Caco-2 (cell line): ENCODE data around the gene NFIA. TPM values are rescaled to one million over a fixed set of nuclear protein-coding genes. Genes with fewer than 3 reads are reported as not detected.

Source experiments
- BruUV-seq: library from RNA; stranded (reverse); fragments of 400-500 nt; replicated peaks from 2 replicates; lab custom pipeline; 2021; lab: Mats Ljungman, UMichigan
- CTCF ChIA-PET: fragments of 300-600 bp; sonication (Branson Sonifier 250); formaldehyde crosslinking; loops from one replicate; lab custom pipeline; 2022; ENCODE audit warnings: antibody characterized with exemption; lab: Charles Lee
- POLR2A ChIA-PET: fragments of 300-600 bp; sonication (Branson Sonifier 250); formaldehyde crosslinking; loops from one replicate; lab custom pipeline; 2022; ENCODE audit warnings: antibody characterized with exemption; lab: Charles Lee
- DNase-seq, 2 experiments: peaks; one replicate each; pipeline versions ENCODE4 v3.0.0 to v3.0.0-alpha.2; 2020 to 2022
- H3K27me3 ChIP-seq: replicated peaks from 2 replicates; pipeline ENCODE4 v1.6.0; 2011; ENCODE audit warnings: low read length; ENCODE audit not compliant: control insufficient read depth, insufficient read depth
- H3K36me3 ChIP-seq: 2 replicates; pipeline ENCODE4 v1.5.1; 2011; ENCODE audit warnings: low read length; ENCODE audit not compliant: control insufficient read depth, insufficient read depth
- H3K4me1 ChIP-seq: fragments of 250-450 bp; sonication (Bioruptor Pico); 2 replicates; pipeline ENCODE4 v1.5.1; 2020; ENCODE audit warnings: mild to moderate bottlenecking
- H3K4me3 ChIP-seq: 2 replicates; pipeline ENCODE4 v1.5.1; 2011; ENCODE audit warnings: low read depth, mild to moderate bottlenecking, control low read depth, low read length
- H3K9me3 ChIP-seq: fragments of 250-450 bp; sonication (Bioruptor Pico); 2 replicates; pipeline ENCODE4 v1.5.1; 2020; ENCODE audit warnings: mild to moderate bottlenecking, moderate library complexity
- H3K27ac Mint-ChIP-seq: one replicate; pipeline ENCODE4 v1.8.0; 2022; ENCODE audit warnings: mixed read lengths; ENCODE audit not compliant: unreplicated experiment
- H3K27me3 Mint-ChIP-seq: one replicate; pipeline ENCODE4 v1.8.0; 2022; ENCODE audit warnings: mixed read lengths; ENCODE audit not compliant: insufficient read depth, unreplicated experiment
- H3K36me3 Mint-ChIP-seq: one replicate; pipeline ENCODE4 v1.8.0; 2022; ENCODE audit warnings: mild to moderate bottlenecking, mixed read lengths; ENCODE audit not compliant: insufficient read depth, unreplicated experiment
- H3K4me1 Mint-ChIP-seq: one replicate; pipeline ENCODE4 v1.8.0; 2022; ENCODE audit warnings: low read depth, mixed read lengths; ENCODE audit not compliant: unreplicated experiment
- H3K4me3 Mint-ChIP-seq: one replicate; pipeline ENCODE4 v1.8.0; 2022; ENCODE audit warnings: mild to moderate bottlenecking, moderate library complexity, mixed read lengths; ENCODE audit not compliant: unreplicated experiment
- H3K9me3 Mint-ChIP-seq: one replicate; pipeline ENCODE4 v1.8.0; 2022; ENCODE audit warnings: mixed read lengths; ENCODE audit not compliant: unreplicated experiment
- intact Hi-C: fragments of 100-400 bp; cut with micrococcal nuclease; formaldehyde crosslinking; loops from one replicate; pipeline ENCODE4 v1.10.0; 2022; ENCODE audit not compliant: unreplicated experiment
- total RNA-seq: library from RNA; stranded (reverse); gene quantifications from 2 replicates; pipeline ENCODE4 v1.2.3, GENCODE V29; 2022
- TF ChIP-seq, protein P1 (sequence below), 2 experiments: fragments of 200-600 bp in 1 of 2; IDR thresholded peaks; 1 replicate in 1 of 2; 2 replicates in 1 of 2; pipeline versions ENCODE4 v1.5.1 to v1.8.0; 2011 to 2022; ENCODE audit warnings: antibody characterized with exemption in 1 of 2, control low read depth in 1 of 2, inconsistent platforms in 1 of 2, low read depth in 1 of 2, low read length in 1 of 2, mild to moderate bottlenecking in 1 of 2, moderate library complexity in 1 of 2; ENCODE audit not compliant: insufficient read depth in 1 of 2, severe bottlenecking in 1 of 2, unreplicated experiment in 1 of 2

Gene NFIA
- total RNA-seq, 1 experiment from 2014 or later: 1.4 TPM

DNA sequence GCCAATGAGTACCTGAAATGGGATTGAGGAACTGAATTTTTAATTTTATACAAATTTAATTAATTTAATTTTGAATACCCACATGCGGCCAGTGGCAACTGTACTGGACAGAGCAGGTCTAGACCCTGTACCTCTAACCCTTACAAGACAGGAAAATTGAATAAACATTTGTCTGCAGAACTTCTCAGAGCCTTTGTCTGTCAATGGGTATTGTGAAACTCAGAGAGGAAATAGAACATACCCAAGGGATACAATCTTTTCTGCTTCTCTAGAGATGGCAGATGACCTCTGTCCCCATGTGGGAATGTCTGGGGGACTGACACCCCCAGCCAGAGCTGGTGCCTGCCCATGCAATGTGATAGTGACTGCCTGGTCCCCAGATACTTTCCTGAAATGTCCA, 421.9 kb downstream of the NFIA start:
- Mint-ChIP-seq H3K4me3 (no peak overlapping the region), H3K4me1 (no peaks in the 10 kb centered on the region), H3K9me3 (no peaks in the 10 kb centered on the region), H3K27ac (no peak overlapping the region), H3K36me3 (no peaks in the 10 kb centered on the region), H3K27me3 (no peaks in the 10 kb centered on the region)
- H3K27me3 ChIP-seq: no peaks in the 10 kb centered on the region
- no peaks in the 10 kb centered on the region for H3K36me3 ChIP-seq
- no peak overlapping the region for H3K4me3 ChIP-seq
- TF ChIP-seq, protein P1, sequence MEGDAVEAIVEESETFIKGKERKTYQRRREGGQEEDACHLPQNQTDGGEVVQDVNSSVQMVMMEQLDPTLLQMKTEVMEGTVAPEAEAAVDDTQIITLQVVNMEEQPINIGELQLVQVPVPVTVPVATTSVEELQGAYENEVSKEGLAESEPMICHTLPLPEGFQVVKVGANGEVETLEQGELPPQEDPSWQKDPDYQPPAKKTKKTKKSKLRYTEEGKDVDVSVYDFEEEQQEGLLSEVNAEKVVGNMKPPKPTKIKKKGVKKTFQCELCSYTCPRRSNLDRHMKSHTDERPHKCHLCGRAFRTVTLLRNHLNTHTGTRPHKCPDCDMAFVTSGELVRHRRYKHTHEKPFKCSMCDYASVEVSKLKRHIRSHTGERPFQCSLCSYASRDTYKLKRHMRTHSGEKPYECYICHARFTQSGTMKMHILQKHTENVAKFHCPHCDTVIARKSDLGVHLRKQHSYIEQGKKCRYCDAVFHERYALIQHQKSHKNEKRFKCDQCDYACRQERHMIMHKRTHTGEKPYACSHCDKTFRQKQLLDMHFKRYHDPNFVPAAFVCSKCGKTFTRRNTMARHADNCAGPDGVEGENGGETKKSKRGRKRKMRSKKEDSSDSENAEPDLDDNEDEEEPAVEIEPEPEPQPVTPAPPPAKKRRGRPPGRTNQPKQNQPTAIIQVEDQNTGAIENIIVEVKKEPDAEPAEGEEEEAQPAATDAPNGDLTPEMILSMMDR (IDR thresholded peaks at IDR 0.05; ENCODE audit: insufficient read depth in 1 of 2, low read depth in 1 of 2, low read length in 1 of 2, severe bottlenecking in 1 of 2, unreplicated experiment in 1 of 2): no peak
- H3K9me3 ChIP-seq: no peaks in the 10 kb centered on the region
- ChIA-PET POLR2A (no interaction called here), CTCF (no interaction called here)
- intact Hi-C loops: no loop called here
- no peak for DNase-seq
- no TSS peak for BruUV-seq
- H3K4me1 ChIP-seq: no peaks in the 10 kb centered on the region

DNA sequence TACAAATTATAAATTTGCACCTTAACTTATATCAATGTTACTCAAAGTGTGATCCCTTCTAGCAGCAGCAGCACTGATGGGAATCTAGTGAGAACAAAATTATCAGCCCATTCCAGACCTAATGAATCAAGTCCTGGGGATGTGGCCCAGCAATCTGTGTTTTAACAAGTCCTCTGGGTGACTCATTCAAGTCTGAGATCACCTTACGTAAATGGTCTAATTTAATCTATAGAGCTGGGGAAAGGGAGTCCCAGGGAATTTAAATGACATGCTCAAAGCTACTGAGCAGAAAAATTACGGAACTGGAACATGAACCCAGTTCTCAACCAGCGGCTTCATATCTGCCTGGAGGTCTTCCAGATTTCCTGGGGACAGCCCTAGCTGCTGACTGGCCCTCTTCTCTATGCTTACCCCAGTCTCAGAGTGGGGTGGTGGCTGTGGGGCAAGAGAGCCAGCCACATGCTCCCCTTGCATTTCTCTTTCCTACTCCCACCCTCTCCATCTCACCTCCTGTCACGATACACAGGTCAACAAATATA, 422.6 kb downstream of the NFIA start:
- Mint-ChIP-seq H3K4me1 (no peaks in the 10 kb centered on the region), H3K27me3 (no peaks in the 10 kb centered on the region), H3K36me3 (no peaks in the 10 kb centered on the region), H3K27ac (no peak overlapping the region), H3K9me3 (no peaks in the 10 kb centered on the region), H3K4me3 (no peak overlapping the region)
- CTCF ChIA-PET: no interaction called here
- H3K36me3 ChIP-seq: no peaks in the 10 kb centered on the region
- POLR2A ChIA-PET: no interaction called here
- intact Hi-C loops: no loop called here
- BruUV-seq: no TSS peak
- TF ChIP-seq, protein P1 (IDR thresholded peaks at IDR 0.05; ENCODE audit: insufficient read depth in 1 of 2, low read depth in 1 of 2, low read length in 1 of 2, severe bottlenecking in 1 of 2, unreplicated experiment in 1 of 2): no peak
- no peak for DNase-seq
- H3K9me3 ChIP-seq: no peaks in the 10 kb centered on the region
- H3K27me3 ChIP-seq: no peaks in the 10 kb centered on the region
- no peak overlapping the region for H3K4me3 ChIP-seq
- H3K4me1 ChIP-seq: no peaks in the 10 kb centered on the region

DNA sequence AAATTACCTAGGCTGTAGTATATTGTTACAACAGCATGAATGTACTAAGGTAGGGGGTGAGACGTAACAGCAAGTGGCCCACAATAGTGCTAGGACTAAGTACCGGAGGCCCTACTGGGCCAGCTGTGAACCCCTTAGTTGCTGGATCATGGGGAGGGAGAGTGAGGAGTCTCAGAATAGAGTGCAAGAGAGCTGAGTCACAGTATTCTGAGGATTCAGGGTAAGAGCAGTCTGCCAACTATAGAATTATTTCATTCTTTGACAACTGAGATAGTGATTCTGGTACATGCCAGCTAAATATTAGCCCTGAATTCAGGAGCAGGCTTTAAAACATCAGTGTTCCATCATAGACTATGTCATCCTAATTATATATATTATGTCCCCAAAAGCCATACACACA, 423.9 kb downstream of the NFIA start:
- TF ChIP-seq, protein P1 (IDR thresholded peaks at IDR 0.05; ENCODE audit: insufficient read depth in 1 of 2, low read depth in 1 of 2, low read length in 1 of 2, severe bottlenecking in 1 of 2, unreplicated experiment in 1 of 2): no peak
- H3K4me3 ChIP-seq: no peak overlapping the region
- Mint-ChIP-seq H3K9me3 (no peaks in the 10 kb centered on the region), H3K36me3 (no peaks in the 10 kb centered on the region), H3K27me3 (no peaks in the 10 kb centered on the region), H3K4me3 (no peak overlapping the region), H3K27ac (no peak overlapping the region), H3K4me1 (no peaks in the 10 kb centered on the region)
- no peaks in the 10 kb centered on the region for H3K9me3 ChIP-seq
- no TSS peak for BruUV-seq
- H3K36me3 ChIP-seq: no peaks in the 10 kb centered on the region
- ChIA-PET CTCF (no interaction called here), POLR2A (no interaction called here)
- no peaks in the 10 kb centered on the region for H3K4me1 ChIP-seq
- no peak for DNase-seq
- H3K27me3 ChIP-seq: no peaks in the 10 kb centered on the region
- intact Hi-C loops: no loop called here
